KBM-7 (cell line): Measurements from ENCODE around the gene CTNND2.

Experiments
- DNase-seq: peaks from one replicate; pipeline ENCODE4 v3.0.0-alpha.2; 2015
- in situ Hi-C: fragments of 300-500 bp; cut with MboI; formaldehyde crosslinking; loops from 2 replicates; pipeline ENCODE4 v1.14.3; 2020; ENCODE audit warnings: low sequenced_read_pairs, low pct_unique_long_range_greater_than_20kb, mixed read lengths

Gene CTNND2

DNA sequence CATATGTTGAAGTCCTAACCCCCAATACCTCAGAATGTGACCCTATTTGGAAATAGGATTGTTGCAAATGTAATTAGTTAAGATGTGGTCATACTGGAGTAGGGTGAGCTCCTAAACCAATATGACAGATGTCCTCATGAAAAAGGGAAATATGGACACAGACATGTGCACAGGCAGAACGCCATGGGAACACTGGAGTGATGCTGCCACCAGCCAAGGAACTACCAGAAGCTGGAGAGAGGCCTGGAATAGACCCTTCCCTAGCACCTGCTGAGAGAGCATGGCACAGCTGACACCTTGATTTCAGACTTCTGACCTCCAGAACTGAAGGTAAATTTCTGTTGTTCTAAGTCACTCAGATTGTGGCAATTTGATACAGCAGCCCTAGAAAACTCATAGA lies 110.8 kb downstream of the CTNND2 start:
- in situ Hi-C loops: no loop called here

DNA sequence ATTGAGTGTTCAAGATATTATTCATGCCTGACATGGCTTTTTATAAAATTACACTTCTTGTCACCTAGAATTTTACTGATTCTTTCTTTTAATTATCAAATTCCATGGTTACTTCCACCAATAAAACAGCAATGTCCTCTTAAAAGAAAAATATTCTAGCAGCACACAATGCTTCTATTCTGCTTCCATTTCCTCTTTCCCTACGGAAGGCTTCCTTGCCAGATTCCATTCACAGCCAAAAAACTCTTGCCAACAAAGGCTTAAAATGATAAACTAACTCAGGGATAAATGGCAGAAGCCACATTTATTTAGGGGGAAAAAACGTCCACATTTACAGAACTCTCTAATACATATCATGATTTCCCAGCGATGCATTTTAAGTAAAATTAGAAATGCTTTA lies 111.6 kb downstream of the CTNND2 start:
- in situ Hi-C loops: no loop called here
- DNase-seq: no peak

More for the DNA sequence above, 110.8 kb downstream of the CTNND2 start:
- DNase-seq: no peak

DNA sequence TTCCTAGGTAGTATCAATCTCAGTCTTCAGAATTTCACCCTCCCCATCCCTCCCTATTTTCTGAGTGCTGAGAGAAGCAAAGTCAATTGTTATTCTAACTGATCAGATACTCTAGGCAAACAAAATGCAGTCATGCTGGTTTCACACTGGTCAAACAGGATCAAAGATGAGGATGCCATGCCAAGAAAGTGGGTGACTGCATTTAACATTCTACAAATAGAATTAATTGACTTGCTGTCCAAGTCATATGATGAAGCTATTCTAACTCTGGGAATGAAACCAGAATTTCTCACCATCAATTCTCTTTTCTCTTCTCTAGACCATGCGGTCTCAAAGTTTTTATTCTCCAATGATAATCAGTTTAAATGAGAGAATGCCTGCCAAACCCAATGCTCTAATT lies 112.5 kb downstream of the CTNND2 start:
- no peak for DNase-seq
- in situ Hi-C loops: no loop called here

DNA sequence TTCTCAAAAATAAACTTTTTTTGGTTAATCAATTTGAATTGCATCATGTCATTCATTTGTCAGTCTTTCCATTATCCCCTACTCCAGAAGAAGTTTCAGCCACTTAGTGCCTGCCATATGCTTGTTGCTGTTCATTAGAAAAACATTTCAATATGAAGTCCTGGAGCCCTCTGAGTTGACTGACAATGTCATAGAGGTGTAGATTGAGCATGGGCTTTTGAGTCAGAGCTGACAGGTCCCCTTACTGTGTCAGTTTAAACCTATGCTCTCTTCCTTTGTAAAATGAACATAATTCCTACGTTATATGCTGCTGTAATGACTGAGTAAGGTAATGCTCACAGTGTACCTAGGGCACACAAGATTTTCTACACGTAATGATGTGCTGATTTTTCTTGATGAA lies 114.0 kb downstream of the CTNND2 start:
- in situ Hi-C loops: no loop called here
- no peak for DNase-seq

DNA sequence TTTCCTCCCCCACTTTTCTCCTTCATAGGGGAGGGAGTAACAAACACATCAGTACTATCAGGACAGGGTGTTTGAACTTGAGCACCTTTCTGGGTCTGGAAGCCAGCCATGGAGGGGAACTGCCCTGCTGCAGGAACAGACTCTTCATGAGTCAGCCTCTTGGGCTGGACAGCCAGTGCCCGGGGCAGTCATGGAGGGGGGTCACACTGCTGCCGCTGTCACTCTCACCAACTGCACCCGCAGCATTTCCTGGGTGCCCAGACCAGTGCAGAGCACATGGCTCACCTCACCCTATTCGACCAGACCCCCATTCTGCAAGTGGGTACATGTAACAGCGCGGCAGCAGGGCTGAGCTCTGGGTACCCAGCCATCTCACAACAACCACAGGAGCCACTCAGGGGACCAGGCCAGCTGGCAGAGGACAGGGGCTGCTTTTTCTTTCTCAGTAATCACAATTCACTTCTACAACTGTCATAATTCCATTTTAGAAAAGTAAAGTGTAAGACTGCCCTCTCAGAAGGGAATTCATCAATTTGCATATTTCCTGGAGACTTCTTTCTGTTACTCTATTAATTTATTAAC lies 118.4 kb downstream of the CTNND2 start:
- in situ Hi-C loops: no loop called here
- no peak for DNase-seq

DNA sequence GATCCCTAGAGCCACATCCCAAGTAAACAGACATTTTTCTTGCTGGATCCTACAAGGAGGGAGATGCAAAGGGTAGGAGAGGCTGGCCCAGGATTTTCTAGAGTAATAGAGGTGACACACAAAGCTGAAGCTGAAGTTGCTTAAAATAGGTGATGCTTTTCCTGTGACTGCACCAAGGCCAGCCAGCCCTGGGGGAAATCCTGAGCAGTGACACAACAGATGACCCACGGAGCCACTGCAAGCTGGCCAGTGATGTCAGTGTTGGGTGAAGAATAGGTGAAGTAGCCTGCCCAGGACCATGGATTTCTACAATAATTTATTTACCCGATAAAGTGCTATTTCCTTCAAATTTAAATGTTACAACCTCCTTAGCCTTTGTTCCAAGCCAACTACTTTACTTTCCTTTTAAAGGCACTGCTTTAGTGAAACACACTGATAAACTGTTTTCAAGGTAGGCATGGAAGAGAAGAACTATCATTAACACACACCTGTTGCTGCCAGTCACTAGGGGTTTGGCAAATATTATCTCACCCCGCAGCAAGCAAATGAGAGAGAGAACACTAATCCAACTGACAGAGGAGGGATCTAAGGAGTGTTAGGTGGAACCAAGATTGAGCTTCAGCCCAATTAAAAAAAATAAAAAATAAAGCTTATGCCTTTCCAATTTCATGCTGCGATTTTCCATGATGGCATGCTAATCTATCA lies 123.5 kb downstream of the CTNND2 start:
- in situ Hi-C loops: no loop called here
- DNase-seq: no peak

DNA sequence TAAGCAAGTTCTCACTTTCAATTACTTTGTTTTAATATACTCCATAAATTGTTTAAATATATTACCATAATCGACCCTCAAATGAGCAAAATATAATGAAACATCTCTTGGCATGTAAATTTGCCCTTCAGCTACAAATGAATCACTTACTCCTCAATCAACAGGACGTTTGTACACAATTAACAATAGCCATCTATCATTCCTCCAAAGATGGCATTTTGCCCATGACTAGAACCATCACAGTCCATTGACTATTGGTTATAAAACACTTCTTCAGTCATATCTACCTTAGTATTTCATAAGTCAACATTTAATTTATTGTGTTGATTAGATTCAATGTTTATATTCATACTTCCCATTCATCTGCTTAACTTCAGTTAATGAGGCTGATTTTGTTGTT lies 127.2 kb downstream of the CTNND2 start:
- in situ Hi-C loops: no loop called here
- DNase-seq: no peak

DNA sequence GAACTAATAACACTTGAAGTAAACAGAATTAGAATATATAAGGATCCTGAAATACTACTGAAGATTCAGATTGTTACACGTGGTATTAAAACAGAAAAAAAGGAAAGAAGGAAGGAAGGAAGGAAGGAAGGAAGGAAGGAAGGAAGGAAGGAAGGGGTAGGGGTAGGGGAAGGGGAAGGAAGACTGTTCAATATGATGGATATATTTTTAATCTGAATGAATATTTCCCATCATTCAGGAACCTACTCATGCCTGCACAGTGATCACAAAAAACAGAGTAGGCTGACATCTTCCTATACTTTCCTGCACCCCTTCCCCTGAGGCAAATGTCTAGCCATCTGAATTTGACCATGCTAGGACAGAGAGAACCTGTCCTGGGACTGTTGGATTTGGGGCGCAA lies 133.9 kb downstream of the CTNND2 start:
- in situ Hi-C loops: no loop called here
- no peak for DNase-seq

DNA sequence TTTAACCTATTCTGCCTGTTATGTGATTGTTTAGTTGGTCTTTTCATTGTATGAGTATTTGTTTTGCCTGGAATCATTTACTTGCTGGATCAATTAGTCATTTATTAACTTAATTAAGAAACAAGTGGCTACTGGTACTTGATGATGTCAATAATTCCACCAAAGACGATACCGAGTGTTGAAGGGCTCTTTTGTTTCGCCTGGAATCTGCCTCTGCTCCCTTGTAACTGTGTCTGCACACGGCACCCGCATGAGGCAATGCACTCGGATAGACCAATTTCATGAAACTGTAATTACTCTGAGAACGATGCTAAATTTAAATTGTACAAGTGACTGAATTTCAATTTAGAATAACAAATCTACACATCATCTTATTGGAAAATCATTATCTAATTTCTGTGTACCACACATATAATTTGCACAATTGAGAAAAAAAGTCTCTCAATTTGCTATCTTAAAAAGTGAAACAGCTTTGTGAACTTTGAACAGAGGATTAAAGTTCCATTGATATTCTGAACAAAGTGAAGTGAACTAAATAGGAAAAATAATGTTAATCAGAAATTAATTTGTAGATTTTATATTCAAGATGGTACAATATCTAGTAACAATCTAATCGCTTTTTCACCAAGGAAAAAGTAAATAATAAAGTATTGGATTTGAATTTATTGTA lies 143.2 kb downstream of the CTNND2 start:
- in situ Hi-C loops: no loop called here

DNA sequence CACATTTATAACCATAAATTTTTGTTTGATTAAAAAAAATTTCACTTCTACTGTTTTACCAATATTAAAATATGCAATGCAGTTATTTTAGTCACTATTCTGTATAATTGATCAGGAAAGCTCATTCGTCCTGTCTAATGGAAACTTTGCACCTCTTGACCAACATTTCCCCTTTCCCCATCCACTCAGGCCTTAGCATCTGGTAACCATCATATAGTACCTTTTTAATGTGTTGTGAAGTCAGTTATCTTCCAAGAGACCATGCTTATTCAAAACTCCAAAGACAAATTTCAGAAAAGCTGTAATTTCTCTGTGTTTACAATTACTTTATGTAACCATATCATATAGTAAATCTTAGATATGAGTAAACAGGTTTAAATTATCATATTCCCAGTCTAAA lies 145.9 kb downstream of the CTNND2 start:
- DNase-seq: no peak
- in situ Hi-C loops: no loop called here

More for the DNA sequence above, 143.2 kb downstream of the CTNND2 start:
- no peak for DNase-seq

DNA sequence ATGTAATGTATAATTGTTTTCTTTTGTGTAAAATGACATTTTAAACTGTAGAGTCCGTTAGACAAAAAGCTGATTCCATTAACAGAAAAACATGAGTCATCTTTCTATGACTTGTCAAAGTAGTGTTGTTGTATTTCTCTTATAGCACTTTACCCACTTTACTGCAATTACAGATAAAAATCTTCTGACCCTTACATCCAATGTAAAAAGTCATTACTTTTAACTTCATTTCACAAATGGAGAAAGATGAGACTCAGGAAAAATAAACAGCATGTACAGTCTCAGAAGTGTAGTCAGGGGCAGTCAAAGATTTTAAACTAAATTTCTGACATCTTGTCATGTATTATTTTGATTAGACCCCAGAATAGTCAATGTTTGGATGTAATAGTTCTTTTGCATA lies 146.6 kb downstream of the CTNND2 start:
- DNase-seq: no peak
- in situ Hi-C loops: no loop called here

DNA sequence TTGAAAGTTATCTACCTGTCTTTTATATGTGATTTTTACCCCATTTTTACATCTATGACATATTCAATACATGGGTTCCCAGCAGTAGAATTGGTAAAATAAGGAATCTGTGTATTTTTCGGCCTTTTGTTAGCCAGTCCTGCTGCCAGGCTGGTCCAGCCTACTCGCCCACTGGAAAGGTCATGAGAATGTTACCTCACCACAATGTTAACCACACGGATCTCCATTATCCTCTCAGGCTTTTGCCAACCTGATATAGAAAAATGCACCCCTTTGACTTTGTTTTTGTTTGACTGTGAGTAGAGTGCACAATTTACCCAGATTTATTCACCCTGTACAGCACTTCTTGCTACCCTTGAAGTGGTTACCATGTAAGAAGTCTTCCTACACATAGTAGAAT lies 167.2 kb downstream of the CTNND2 start:
- DNase-seq: no peak

DNA sequence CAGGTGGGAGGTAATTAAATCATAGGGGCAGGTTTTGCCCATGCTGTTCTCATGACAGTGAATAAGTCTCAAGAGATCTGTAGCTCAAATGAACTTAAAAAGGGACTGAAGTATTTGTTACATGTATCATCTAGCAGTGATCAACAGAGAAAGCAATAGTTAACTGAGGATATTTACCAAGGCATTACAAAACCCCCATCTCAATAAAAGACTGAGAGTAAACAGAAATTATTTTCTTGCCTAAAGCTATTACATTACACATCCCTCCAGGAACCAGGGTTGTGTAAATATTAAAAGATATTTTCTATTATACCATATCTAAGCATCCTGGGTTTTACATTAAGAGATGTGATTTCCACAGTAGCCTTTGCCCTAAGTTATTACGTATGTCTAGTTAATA lies 169.9 kb downstream of the CTNND2 start:
- in situ Hi-C loops: no loop called here

More for the DNA sequence above, 167.2 kb downstream of the CTNND2 start:
- in situ Hi-C loops: no loop called here

DNA sequence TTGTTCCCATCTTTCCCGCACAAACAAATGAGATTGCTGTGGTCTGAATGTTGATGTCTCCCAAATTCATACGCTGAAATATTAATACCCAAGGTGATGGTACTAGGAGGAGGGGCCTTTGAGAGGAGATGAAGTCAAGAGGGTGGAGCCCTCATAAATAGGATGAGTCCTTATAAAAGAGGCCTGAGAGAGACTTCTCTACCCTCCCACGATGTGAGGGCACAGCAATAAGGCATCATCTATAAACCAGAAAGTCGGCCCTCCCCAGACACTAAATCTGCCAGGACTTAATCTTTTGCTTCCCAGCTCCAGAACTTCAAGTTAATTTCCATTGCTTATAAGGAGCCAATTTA lies 170.4 kb downstream of the CTNND2 start:
- no peak for DNase-seq
- in situ Hi-C loops: no loop called here

More for the DNA sequence above, 169.9 kb downstream of the CTNND2 start:
- no peak for DNase-seq

DNA sequence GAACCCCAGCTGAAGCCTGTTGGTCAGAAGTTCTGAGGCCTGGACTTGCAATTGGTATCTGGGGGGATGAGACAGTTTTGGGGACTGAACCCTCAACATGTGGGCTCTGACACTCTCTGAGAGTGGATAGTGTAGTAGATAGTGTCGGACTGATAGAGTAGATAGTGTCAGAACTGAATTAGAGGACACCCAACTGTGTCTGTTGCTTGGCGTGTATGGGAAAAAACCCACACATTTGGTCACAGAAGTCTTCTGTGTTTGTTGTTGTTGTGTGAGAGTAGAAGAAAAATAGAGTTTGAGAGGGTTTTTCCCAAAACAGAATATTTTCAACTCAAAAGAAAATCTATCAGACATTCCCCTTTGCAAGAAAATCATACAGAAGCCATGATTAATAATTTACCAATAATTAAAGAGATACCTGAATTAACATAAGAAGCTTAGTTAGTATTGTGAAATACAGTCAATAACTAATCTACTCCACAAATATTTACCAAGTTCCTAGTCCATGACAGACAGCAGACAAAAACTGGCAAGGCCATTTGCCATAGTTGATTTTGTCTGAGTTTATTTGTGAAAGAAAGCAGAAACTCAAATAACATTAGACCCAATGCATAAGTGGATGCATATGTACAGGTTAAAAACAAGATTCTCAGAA lies 170.9 kb downstream of the CTNND2 start:
- DNase-seq: no peak
- in situ Hi-C loops: no loop called here

DNA sequence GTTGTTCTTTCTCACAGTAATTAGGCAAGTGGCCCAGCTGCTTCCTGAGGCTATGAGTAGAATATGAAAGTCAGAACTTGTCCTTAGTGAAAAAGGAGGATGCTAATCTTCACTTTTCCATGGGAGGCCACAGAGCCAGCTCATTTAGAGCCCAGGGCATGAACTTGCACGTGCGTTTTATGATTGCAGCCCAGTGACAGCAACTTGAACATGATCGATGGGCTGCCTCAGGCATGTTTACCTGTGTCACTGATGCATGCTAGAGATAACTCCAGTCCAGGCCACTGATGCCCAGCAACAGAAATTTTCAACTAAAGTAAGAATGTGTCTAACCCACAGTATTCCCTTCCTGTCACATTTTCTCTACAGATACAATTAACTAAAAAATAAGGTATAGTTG lies 179.3 kb downstream of the CTNND2 start:
- DNase-seq: no peak
- in situ Hi-C loops: no loop called here

DNA sequence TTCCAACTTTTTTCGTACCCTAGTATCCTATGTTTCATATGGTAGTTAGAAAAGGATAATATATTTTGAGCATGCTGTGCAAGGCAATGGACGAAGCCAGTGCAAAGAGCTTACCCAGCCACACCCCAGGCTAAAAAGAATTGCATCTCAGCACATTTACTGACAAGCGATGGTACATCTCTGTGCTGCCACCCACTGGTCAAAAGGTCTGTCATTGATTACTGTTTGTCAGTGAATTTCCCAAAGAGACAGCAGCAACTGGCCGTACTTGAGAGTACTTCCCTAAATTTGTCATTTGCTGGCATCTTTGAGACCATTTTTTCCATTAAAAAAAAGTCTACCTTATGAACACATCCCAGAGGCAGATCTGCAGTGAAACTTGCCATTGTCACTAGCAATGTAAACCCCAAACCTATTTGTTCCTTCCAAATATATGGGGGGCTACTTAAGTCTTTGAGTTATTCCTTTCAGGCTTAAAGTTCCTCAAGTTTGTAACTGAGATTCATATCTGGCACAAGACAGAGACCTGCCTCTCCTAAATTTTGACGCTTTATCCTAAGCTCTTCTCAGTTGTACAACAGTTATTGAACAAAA lies 184.3 kb downstream of the CTNND2 start:
- in situ Hi-C loops: no loop called here
- peak; percentile 74 for DNase-seq

DNA sequence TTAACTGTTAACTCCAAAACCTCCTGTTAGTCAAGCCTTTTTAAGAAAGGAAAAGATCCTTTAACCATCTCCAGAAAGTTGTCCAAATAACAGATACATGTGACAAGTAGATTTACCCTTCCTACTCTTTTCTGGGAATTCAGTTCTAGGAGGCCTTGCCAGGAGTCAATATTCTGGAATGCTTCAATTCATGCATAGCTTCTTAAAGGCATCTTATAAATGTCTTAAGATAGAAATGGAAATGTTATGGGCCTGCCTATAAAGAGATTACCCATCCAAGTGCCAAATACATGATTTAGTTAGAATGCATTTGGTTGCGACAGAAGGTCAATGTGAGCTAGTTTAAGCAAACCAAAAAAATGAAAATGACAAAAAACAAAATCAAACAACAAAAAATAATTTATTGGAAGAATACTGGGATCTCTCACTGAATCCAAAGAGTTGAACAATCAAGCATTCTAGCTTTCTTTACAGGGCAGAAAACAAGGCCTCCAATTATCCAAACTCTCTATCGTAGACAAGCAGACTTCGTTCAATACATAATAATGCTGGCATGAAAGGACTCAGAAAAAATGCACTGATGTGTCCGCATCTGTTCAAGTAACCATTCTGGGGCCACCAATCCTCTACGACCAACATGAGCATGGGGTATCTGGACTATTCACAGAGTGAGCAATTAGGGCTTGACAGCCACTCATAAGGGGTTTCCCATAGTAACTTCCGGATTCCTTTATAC lies 188.6 kb downstream of the CTNND2 start:
- in situ Hi-C loops: no loop called here
- DNase-seq: no peak

DNA sequence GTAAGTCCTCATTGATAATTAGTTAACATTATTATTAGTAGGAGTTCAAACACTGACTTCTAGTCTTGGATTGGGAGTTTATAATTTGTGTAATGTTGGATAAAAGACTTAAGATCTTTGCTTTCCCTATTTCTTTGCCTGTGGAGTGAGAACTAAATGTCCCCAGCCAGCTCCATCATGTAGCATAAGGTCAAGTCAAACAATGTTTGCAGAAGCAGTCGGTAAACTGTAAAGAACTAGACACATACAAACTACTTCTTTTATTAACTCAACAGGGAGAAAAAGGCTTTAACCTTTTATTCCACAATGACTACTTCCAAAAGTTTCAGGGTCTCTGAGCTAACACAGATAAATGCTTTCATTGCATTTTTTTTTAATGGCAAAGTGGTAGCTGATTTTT lies 192.3 kb downstream of the CTNND2 start:
- no peak for DNase-seq
- in situ Hi-C loops: no loop called here
